ENCODE measurements around the gene CHTOP. TPM values are rescaled to one million over a fixed set of nuclear protein-coding genes. Genes with fewer than 3 reads are reported as not detected.
A peak's percentile ranks its signal among the peaks of the same experiment; 100 is the strongest.

The CHTOP gene
- total RNA-seq, 2 experiments from 2014 or later: 70.9 to 107 TPM

DNA sequence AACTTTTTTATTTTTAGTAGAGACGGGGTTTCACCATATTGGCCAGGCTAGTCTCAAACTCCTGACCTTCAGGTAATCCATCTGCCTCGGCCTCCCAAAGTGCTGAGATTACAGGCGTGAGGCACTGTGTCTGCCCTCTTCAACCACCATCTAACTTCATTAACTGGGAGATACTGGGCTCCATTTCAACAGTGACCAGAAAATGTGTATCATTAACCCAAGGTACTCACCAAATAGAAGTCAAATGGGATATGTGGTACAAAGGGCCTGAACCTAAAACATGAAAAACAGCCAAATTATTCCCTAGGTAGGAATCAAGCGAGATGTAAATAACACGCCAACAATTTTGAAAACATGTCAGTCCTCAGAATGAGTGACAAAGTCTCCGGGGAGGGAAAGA is 35.7 kb downstream of the CHTOP start:
- Histone ChIP-seq H3K27ac (ENCODE audit: low read depth, low read length, poor library complexity, severe bottlenecking) (no peak overlapping the region), H3K4me1 (ENCODE audit: insufficient read depth, low read length, poor library complexity, severe bottlenecking) (peaks cover 28% of the 10 kb centered on the region), H3K9me3 (ENCODE audit: low read length) (no peaks in the 10 kb centered on the region), H2AFZ (ENCODE audit: low read length) (no peak overlapping the region), H3K9me2 (ENCODE audit: insufficient read depth, low read length) (no peaks in the 10 kb centered on the region), H3K4me2 (ENCODE audit: low read length) (peak overlapping the region; percentile 77), H3K79me2 (ENCODE audit: insufficient read depth, low read depth, low read length) (peaks cover 42% of the 10 kb centered on the region), H3K36me3 (ENCODE audit: insufficient read depth, low read length) (peaks cover 61% of the 10 kb centered on the region), H3K4me3 (ENCODE audit: low read depth, low read length, poor library complexity, severe bottlenecking) (peak overlapping the region; percentile 97), H4K20me1 (ENCODE audit: insufficient read depth, low read length) (peaks cover 4% of the 10 kb centered on the region; the same call in 1 of the 2 replicates)
- DNase-seq (ENCODE audit: low spot score): no peak
- ChIA-PET POLR2A (interaction anchor here (0.8 to 1.0 kb wide), 2 partner anchors 10 to 26 kb away, joined by 4 read pairs; no protein-coding TSS in a partner anchor), CTCF (ENCODE audit: unreplicated experiment) (no interaction called here)
- intact Hi-C loops (cut with micrococcal nuclease; ENCODE audit: unreplicated experiment): loop anchor here (2.0 to 10.0 kb wide), 3 partner anchors 35 to 155 kb away; partner anchors contain the start of gene CHTOP
- TF ChIP-seq, protein P1, sequence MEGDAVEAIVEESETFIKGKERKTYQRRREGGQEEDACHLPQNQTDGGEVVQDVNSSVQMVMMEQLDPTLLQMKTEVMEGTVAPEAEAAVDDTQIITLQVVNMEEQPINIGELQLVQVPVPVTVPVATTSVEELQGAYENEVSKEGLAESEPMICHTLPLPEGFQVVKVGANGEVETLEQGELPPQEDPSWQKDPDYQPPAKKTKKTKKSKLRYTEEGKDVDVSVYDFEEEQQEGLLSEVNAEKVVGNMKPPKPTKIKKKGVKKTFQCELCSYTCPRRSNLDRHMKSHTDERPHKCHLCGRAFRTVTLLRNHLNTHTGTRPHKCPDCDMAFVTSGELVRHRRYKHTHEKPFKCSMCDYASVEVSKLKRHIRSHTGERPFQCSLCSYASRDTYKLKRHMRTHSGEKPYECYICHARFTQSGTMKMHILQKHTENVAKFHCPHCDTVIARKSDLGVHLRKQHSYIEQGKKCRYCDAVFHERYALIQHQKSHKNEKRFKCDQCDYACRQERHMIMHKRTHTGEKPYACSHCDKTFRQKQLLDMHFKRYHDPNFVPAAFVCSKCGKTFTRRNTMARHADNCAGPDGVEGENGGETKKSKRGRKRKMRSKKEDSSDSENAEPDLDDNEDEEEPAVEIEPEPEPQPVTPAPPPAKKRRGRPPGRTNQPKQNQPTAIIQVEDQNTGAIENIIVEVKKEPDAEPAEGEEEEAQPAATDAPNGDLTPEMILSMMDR (conservative IDR thresholded peaks at IDR 0.05; ENCODE audit: low read length): no peak
- TF ChIP-seq EZH2phosphoT487 (IDR thresholded peaks at IDR 0.05; ENCODE audit: borderline replicate concordance, low read depth, low read length): no peak
- no TSS peak for BruUV-seq (replicated peaks)

DNA sequence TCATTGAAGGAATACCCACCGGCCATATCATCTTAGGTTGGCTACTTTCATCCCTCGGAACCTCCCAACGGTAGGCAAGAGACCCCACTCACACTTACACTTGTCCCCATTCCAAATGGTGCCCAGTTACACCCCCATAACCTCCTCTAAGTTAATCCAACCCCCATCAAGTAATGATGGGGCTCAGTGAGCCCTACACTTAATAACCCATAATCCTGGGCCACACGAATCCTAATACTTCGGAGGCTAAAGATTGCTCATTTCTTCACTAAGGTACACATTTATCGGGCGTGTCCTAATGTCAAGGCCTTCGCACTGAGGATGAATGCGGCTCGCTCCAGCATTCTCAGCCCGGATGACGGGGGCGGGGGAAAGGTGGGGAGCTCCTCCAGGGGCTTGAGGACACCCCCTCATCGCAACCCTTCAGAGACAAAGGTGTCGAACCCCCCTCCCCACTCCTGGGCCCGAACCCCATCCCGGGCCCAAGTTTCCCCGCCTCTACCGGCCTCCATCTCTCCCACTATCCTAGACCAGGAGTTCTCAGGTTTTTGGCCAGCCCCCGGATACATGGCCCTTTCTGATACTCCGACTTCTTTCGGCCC is 36.5 kb downstream of the CHTOP start:
- Histone ChIP-seq H3K36me3 (ENCODE audit: insufficient read depth, low read length) (peaks cover 53% of the 10 kb centered on the region), H3K9me3 (ENCODE audit: low read length) (no peaks in the 10 kb centered on the region), H3K27ac (ENCODE audit: low read depth, low read length, poor library complexity, severe bottlenecking) (peak overlapping the region; percentile 73), H3K4me1 (ENCODE audit: insufficient read depth, low read length, poor library complexity, severe bottlenecking) (peaks cover 28% of the 10 kb centered on the region), H3K4me3 (ENCODE audit: low read depth, low read length, poor library complexity, severe bottlenecking) (peak overlapping the region; percentile 97), H2AFZ (ENCODE audit: low read length) (no peak overlapping the region), H3K4me2 (ENCODE audit: low read length) (peak overlapping the region; percentile 77), H3K79me2 (ENCODE audit: insufficient read depth, low read depth, low read length) (peaks cover 41% of the 10 kb centered on the region), H3K9me2 (ENCODE audit: insufficient read depth, low read length) (no peaks in the 10 kb centered on the region), H4K20me1 (ENCODE audit: insufficient read depth, low read length) (peaks cover 4% of the 10 kb centered on the region; the same call in 1 of the 2 replicates)
- CTCF ChIA-PET (ENCODE audit: unreplicated experiment): no interaction called here
- no peak for DNase-seq (ENCODE audit: low spot score)
- TF ChIP-seq, protein P1 (conservative IDR thresholded peaks at IDR 0.05; ENCODE audit: low read length): no peak
- TF ChIP-seq EZH2phosphoT487 (IDR thresholded peaks at IDR 0.05; ENCODE audit: borderline replicate concordance, low read depth, low read length): no peak
- POLR2A ChIA-PET: no interaction called here
- BruUV-seq (replicated peaks): TSS peak; percentile 83
- intact Hi-C loops (cut with micrococcal nuclease; ENCODE audit: unreplicated experiment): loop anchor here (2.0 to 10.0 kb wide), 3 partner anchors 36 to 156 kb away; partner anchors contain the start of gene CHTOP

Data from OCI-LY7 (cell line).